Measurements from ENCODE around the gene CARD18. TPM values are rescaled to one million over a fixed set of nuclear protein-coding genes. Genes with fewer than 3 reads are reported as not detected.

Gene CARD18
- total RNA-seq, 4 donors from 2014 or later: 4.6 to 13.9 (median 13.1) TPM

GRCh38 chr11:105152021-105152512, 12.5 kb upstream of the CARD18 start:
- no peak for DNase-seq (ENCODE audit: low spot score in 2 of 2)
- H3K4me3 ChIP-seq (ENCODE audit: low read depth, poor library complexity, severe bottlenecking): no peak overlapping the region
- WGBS, 2 donors: 85 to 88% methylated on average over 6 of the region's 6 CpGs
- TF ChIP-seq CTCF (IDR thresholded peaks at IDR 0.05) (no peak), POLR2A (IDR thresholded peaks at IDR 0.05) (no peak)
- intact Hi-C loops (cut with DNase I; ENCODE audit: low total_unique reads): no loop called here

GRCh38 chr11:105149477-105149876, 9.9 kb upstream of the CARD18 start:
- TF ChIP-seq POLR2A (IDR thresholded peaks at IDR 0.05) (no peak), CTCF (IDR thresholded peaks at IDR 0.05) (no peak)
- intact Hi-C loops (cut with DNase I; ENCODE audit: low total_unique reads): no loop called here
- no peak for DNase-seq (ENCODE audit: low spot score in 2 of 2)
- no peak overlapping the region for H3K4me3 ChIP-seq (ENCODE audit: low read depth, poor library complexity, severe bottlenecking)

- 77 to 82% methylated on average over 5 of the region's 5 CpGs for WGBS, 2 donors
- intact Hi-C loops (cut with DNase I; ENCODE audit: low total_unique reads): no loop called here
Measured at GRCh38 chr11:105148241-105148640, 8.7 kb upstream of the CARD18 start.

GRCh38 chr11:105144887-105145286, 5.3 kb upstream of the CARD18 start:
- intact Hi-C loops (cut with DNase I; ENCODE audit: low total_unique reads): no loop called here
- no peak for DNase-seq (ENCODE audit: low spot score in 2 of 2)
- TF ChIP-seq CTCF (IDR thresholded peaks at IDR 0.05) (no peak), POLR2A (IDR thresholded peaks at IDR 0.05) (no peak)
- H3K4me3 ChIP-seq (ENCODE audit: low read depth, poor library complexity, severe bottlenecking): no peak overlapping the region
- 64 to 65% methylated on average over 2 of the region's 2 CpGs for WGBS, 2 donors

More at GRCh38 chr11:105148241-105148640, 8.7 kb upstream of the CARD18 start:
- H3K4me3 ChIP-seq (ENCODE audit: low read depth, poor library complexity, severe bottlenecking): no peak overlapping the region
- DNase-seq (ENCODE audit: low spot score in 2 of 2): no peak
- TF ChIP-seq CTCF (IDR thresholded peaks at IDR 0.05) (no peak), POLR2A (IDR thresholded peaks at IDR 0.05) (no peak)

GRCh38 chr11:105142167-105142566, 2.6 kb upstream of the CARD18 start:
- no peak overlapping the region for H3K4me3 ChIP-seq (ENCODE audit: low read depth, poor library complexity, severe bottlenecking)
- TF ChIP-seq POLR2A (IDR thresholded peaks at IDR 0.05) (no peak), CTCF (IDR thresholded peaks at IDR 0.05) (no peak)
- intact Hi-C loops (cut with DNase I; ENCODE audit: low total_unique reads): no loop called here
- 56 to 68% methylated on average over 1 of the region's 1 CpG for WGBS, 2 donors
- no peak for DNase-seq (ENCODE audit: low spot score in 2 of 2)

GRCh38 chr11:105137286-105137685, 2.3 kb downstream of the CARD18 start:
- TF ChIP-seq CTCF (IDR thresholded peaks at IDR 0.05) (no peak), POLR2A (IDR thresholded peaks at IDR 0.05) (no peak)
- no peak overlapping the region for H3K4me3 ChIP-seq (ENCODE audit: low read depth, poor library complexity, severe bottlenecking)
- intact Hi-C loops (cut with DNase I; ENCODE audit: low total_unique reads): no loop called here
- 74 to 86% methylated on average over 1 of the region's 1 CpG for WGBS, 2 donors
- no peak for DNase-seq (ENCODE audit: low spot score in 2 of 2)
